ENCODE data around the gene DNHD1. TPM values are rescaled to one million over a fixed set of nuclear protein-coding genes. Genes with fewer than 3 reads are reported as not detected.

DNHD1 gene
- total and polyA plus RNA-seq, 2 of the 8 experiments (the other 6 are each of a cell fraction or from before 2014, with no cell fraction given) = 5.0 to 6.8 TPM

DNA sequence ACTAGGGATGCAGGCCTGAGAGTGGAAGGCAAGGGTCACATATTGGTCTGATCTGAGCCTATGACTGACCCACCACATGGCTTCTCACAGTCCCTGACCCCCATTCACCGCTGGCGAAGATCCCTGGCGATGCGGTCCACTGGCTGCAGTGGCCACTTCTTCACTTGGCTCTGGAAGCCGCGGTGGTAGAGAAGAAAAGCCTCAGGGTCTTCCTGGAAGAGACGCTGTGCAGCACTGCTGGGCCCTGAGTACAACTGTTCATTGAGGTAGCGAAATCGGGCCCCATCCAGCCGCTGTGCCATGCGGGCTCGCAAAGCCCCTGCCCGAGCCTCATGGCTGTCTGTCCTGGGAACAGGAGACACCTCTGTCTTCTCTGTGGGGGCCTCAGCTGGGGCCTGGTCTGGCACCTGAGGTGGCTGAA is 104.0 kb downstream of the DNHD1 start:
- H3K23me2 ChIP-seq (ENCODE audit: low read depth, low read length) = peaks cover 16% of the 10 kb centered on the region
- no peak overlapping the region for H2BK15ac ChIP-seq (ENCODE audit: low read length)
- FAIRE-seq (no peak), DNase-seq (ENCODE audit: low read depth in 1 of 2, low spot score in 2 of 2) (peak in 1 of 2 experiments; percentile 23)
- H2BK120ac ChIP-seq (replicated peaks; ENCODE audit: low read depth, low read length) = no peak overlapping the region
- peaks cover 7% of the 10 kb centered on the region for H3K79me1 ChIP-seq (ENCODE audit: low read depth, low read length)
- no peak overlapping the region for H4K5ac ChIP-seq (ENCODE audit: insufficient read length, low read depth, low read length)
- WGBS, 2 experiments (ENCODE audit: extremely low coverage in 1 of 2, insufficient coverage in 1 of 2, insufficient read length in 1 of 2, insufficient replicate concordance in 2 of 2, low coverage in 1 of 2, low lambda C conversion rate in 2 of 2, missing lambda C conversion rate in 1 of 2) = 96% methylated on average over 13 of the region's 13 CpGs; no CpG with 5 or more reads in 1 of the 2 experiments
- TF ChIP-seq SP2 (IDR thresholded peaks at IDR 0.05; ENCODE audit: low read length) = no peak
- no peak for TF ChIP-seq HDAC2 (IDR thresholded peaks at IDR 0.05; ENCODE audit: borderline replicate concordance in 1 of 2, low read depth in 2 of 2, low read length in 2 of 2)
- no peak for TF ChIP-seq GTF2F1 (IDR thresholded peaks at IDR 0.05; ENCODE audit: borderline replicate concordance, low read depth, low read length)
- no peak for TF ChIP-seq CBX5 (IDR thresholded peaks at IDR 0.05; ENCODE audit: low read depth, low read length)
- TF ChIP-seq SIRT6 (IDR thresholded peaks at IDR 0.05; ENCODE audit: low read length) = no peak
- no peak for TF ChIP-seq YY1 (IDR thresholded peaks at IDR 0.05; ENCODE audit: low read depth, low read length)
- TF ChIP-seq RXRA (IDR thresholded peaks at IDR 0.05; ENCODE audit: insufficient read depth, low read depth, low read length) = no peak
- no peak for TF ChIP-seq CBX8 (IDR thresholded peaks at IDR 0.05; ENCODE audit: borderline replicate concordance, low read depth, low read length)
- no peak for TF ChIP-seq ATF3 (IDR thresholded peaks at IDR 0.05; ENCODE audit: insufficient read depth, low read depth, low read length)
- no peak for TF ChIP-seq MAFK (IDR thresholded peaks at IDR 0.05; ENCODE audit: low read depth, low read length)
- no peak for TF ChIP-seq RBBP5 (IDR thresholded peaks at IDR 0.05; ENCODE audit: borderline replicate concordance, low read depth, low read length)
- H3K14ac ChIP-seq (ENCODE audit: insufficient read length) = no peak overlapping the region
- no peak overlapping the region for H2BK12ac ChIP-seq (ENCODE audit: low read depth, low read length)
- H2BK20ac ChIP-seq (ENCODE audit: low read length) = no peak overlapping the region
- no peak overlapping the region for H3K4me3 ChIP-seq (ENCODE audit: extremely low read depth in 1 of 4, insufficient read depth in 2 of 4, low read depth in 3 of 4, low read length in 4 of 4)
- ChIA-PET POLR2A (ENCODE audit: partially characterized antibody) (no interaction called here), CTCF (ENCODE audit: partially characterized antibody) (no interaction called here)
- H4K8ac ChIP-seq (ENCODE audit: extremely low read depth, insufficient read depth, low read length) = no peak overlapping the region
- H3K27ac ChIP-seq (ENCODE audit: low read depth, low read length) = no peak overlapping the region
- H4K20me1 ChIP-seq (replicated peaks in 1 of 2; ENCODE audit: control insufficient read depth in 1 of 2, insufficient read depth in 2 of 2, low read length in 2 of 2) = peaks cover 0 to 10% of the 10 kb centered on the region in 2 experiments
- no peaks in the 10 kb centered on the region for H3K27me3 ChIP-seq (replicated peaks in 1 of 4; ENCODE audit: control insufficient read depth in 3 of 4, extremely low read depth in 1 of 4, insufficient read depth in 3 of 4, low read length in 3 of 4)
- H3K36me3 ChIP-seq (ENCODE audit: control insufficient read depth in 2 of 4, insufficient read depth in 4 of 4, low read length in 3 of 4) = peaks cover 3 to 19% (median 9%) of the 10 kb centered on the region in 4 experiments; a peak in 7 of 8 replicates
- H3K23ac ChIP-seq (ENCODE audit: insufficient read length) = no peak overlapping the region
- peaks cover 3 to 31% of the 10 kb centered on the region in 2 experiments for H3K79me2 ChIP-seq (ENCODE audit: control insufficient read depth in 1 of 2, insufficient read depth in 2 of 2, low read length in 2 of 2)
- no peak overlapping the region for H4K91ac ChIP-seq (replicated peaks; ENCODE audit: insufficient read length, low read length)
- H2BK5ac ChIP-seq (ENCODE audit: low read depth, low read length) = no peak overlapping the region
- H3K18ac ChIP-seq (ENCODE audit: extremely low read depth, low read length) = no peak overlapping the region
- H3K4me2 ChIP-seq (ENCODE audit: insufficient read depth in 1 of 2, low read depth in 2 of 2, low read length in 2 of 2) = no peak overlapping the region; a peak in 1 of 4 replicates
- H3K4ac ChIP-seq (replicated peaks; ENCODE audit: insufficient read length, low read depth, low read length) = no peak overlapping the region
- no peak overlapping the region for H3K56ac ChIP-seq (replicated peaks; ENCODE audit: insufficient read length, low read depth, low read length)
- H3K9ac ChIP-seq (replicated peaks in 1 of 4; ENCODE audit: extremely low read depth in 1 of 4, low read depth in 3 of 4, low read length in 3 of 4) = no peak overlapping the region; a peak in 1 of 7 replicates
- H2AFZ ChIP-seq (ENCODE audit: low read length) = no peak overlapping the region
- no peak overlapping the region for H2AK5ac ChIP-seq (ENCODE audit: low read depth, low read length)
- no peaks in the 10 kb centered on the region for H3K9me3 ChIP-seq (ENCODE audit: insufficient read depth in 2 of 2, low read depth in 1 of 2, low read length in 1 of 2)
- peaks cover 0 to 9% (median 3%) of the 10 kb centered on the region in 4 experiments; a peak in 4 of 7 replicates for H3K4me1 ChIP-seq (replicated peaks in 1 of 4; ENCODE audit: control insufficient read depth in 3 of 4, insufficient read depth in 4 of 4, low read length in 3 of 4)

Measured in H1 (cell line).